Measurements from ENCODE around the gene NEURL4. TPM values are rescaled to one million over a fixed set of nuclear protein-coding genes. Genes with fewer than 3 reads are reported as not detected.
A peak's percentile ranks its signal among the peaks of the same experiment; 100 is the strongest.

NEURL4 gene
- total and polyA plus RNA-seq, 9 donors = 13.3 to 21.7 (median 18.8) TPM

GRCh38 chr17:7313890-7314718 lies 15.0 kb downstream of the NEURL4 start:
- no peaks in the 10 kb centered on the region for H3K9me3 ChIP-seq (replicated peaks; ENCODE audit: control insufficient read depth, low read depth, low read length)
- no peak for DNase-seq
- H3K36me3 ChIP-seq (ENCODE audit: control insufficient read depth, insufficient read depth, low read length) = peaks cover 80% of the 10 kb centered on the region
- H3K4me3 ChIP-seq (ENCODE audit: low read length) = peak overlapping the region; percentile 76
- H3K27me3 ChIP-seq (ENCODE audit: control insufficient read depth, insufficient read depth, low read length) = no peaks in the 10 kb centered on the region
- H3K27ac ChIP-seq (ENCODE audit: low read length) = peak overlapping the region; percentile 75
- H3K4me1 ChIP-seq (ENCODE audit: control insufficient read depth, insufficient read depth, low read length) = peaks cover 34% of the 10 kb centered on the region
- WGBS (ENCODE audit: insufficient coverage) = 53% methylated on average over 4 of the region's 9 CpGs

GRCh38 chr17:7313088-7313889 lies 15.8 kb downstream of the NEURL4 start:
- peaks cover 72% of the 10 kb centered on the region for H3K36me3 ChIP-seq (ENCODE audit: control insufficient read depth, insufficient read depth, low read length)
- no peak for DNase-seq
- H3K4me3 ChIP-seq (ENCODE audit: low read length) = no peak overlapping the region
- H3K27me3 ChIP-seq (ENCODE audit: control insufficient read depth, insufficient read depth, low read length) = no peaks in the 10 kb centered on the region
- 86% methylated on average over 6 of the region's 7 CpGs for WGBS (ENCODE audit: insufficient coverage)
- no peaks in the 10 kb centered on the region for H3K9me3 ChIP-seq (replicated peaks; ENCODE audit: control insufficient read depth, low read depth, low read length)
- H3K4me1 ChIP-seq (ENCODE audit: control insufficient read depth, insufficient read depth, low read length) = peaks cover 42% of the 10 kb centered on the region
- no peak overlapping the region for H3K27ac ChIP-seq (ENCODE audit: low read length)

GRCh38 chr17:7312432-7313087 lies 16.6 kb downstream of the NEURL4 start:
- no peak for DNase-seq
- no peak overlapping the region for H3K27ac ChIP-seq (ENCODE audit: low read length)

GRCh38 chr17:7311110-7311705 lies 17.9 kb downstream of the NEURL4 start:
- no peaks in the 10 kb centered on the region for H3K9me3 ChIP-seq (replicated peaks; ENCODE audit: control insufficient read depth, low read depth, low read length)
- H3K4me3 ChIP-seq (ENCODE audit: low read length) = no peak overlapping the region
- peaks cover 55% of the 10 kb centered on the region for H3K36me3 ChIP-seq (ENCODE audit: control insufficient read depth, insufficient read depth, low read length)
- DNase-seq = no peak
- 82% methylated on average over 7 of the region's 7 CpGs for WGBS (ENCODE audit: insufficient coverage)
- H3K4me1 ChIP-seq (ENCODE audit: control insufficient read depth, insufficient read depth, low read length) = peaks cover 43% of the 10 kb centered on the region
- no peak overlapping the region for H3K27ac ChIP-seq (ENCODE audit: low read length)
- H3K27me3 ChIP-seq (ENCODE audit: control insufficient read depth, insufficient read depth, low read length) = no peaks in the 10 kb centered on the region

More at GRCh38 chr17:7312432-7313087, 16.6 kb downstream of the NEURL4 start:
- Histone ChIP-seq H3K4me1 (ENCODE audit: control insufficient read depth, insufficient read depth, low read length) (peaks cover 42% of the 10 kb centered on the region), H3K9me3 (replicated peaks; ENCODE audit: control insufficient read depth, low read depth, low read length) (no peaks in the 10 kb centered on the region), H3K4me3 (ENCODE audit: low read length) (no peak overlapping the region), H3K36me3 (ENCODE audit: control insufficient read depth, insufficient read depth, low read length) (peaks cover 65% of the 10 kb centered on the region), H3K27me3 (ENCODE audit: control insufficient read depth, insufficient read depth, low read length) (no peaks in the 10 kb centered on the region)
- WGBS (ENCODE audit: insufficient coverage) = 63% methylated on average over 1 of the region's 7 CpGs

GRCh38 chr17:7309628-7310027 lies 19.5 kb downstream of the NEURL4 start:
- no peaks in the 10 kb centered on the region for H3K27me3 ChIP-seq (ENCODE audit: control insufficient read depth, insufficient read depth, low read length)
- H3K4me1 ChIP-seq (ENCODE audit: control insufficient read depth, insufficient read depth, low read length) = peaks cover 36% of the 10 kb centered on the region
- H3K4me3 ChIP-seq (ENCODE audit: low read length) = no peak overlapping the region
- H3K9me3 ChIP-seq (replicated peaks; ENCODE audit: control insufficient read depth, low read depth, low read length) = no peaks in the 10 kb centered on the region
- peaks cover 50% of the 10 kb centered on the region for H3K36me3 ChIP-seq (ENCODE audit: control insufficient read depth, insufficient read depth, low read length)
- peak overlapping the region; percentile 98 for H3K27ac ChIP-seq (ENCODE audit: low read length)
- WGBS (ENCODE audit: insufficient coverage) = 86% methylated on average over 12 of the region's 12 CpGs
- DNase-seq = no peak

- H3K27me3 ChIP-seq (ENCODE audit: control insufficient read depth, insufficient read depth, low read length) = no peaks in the 10 kb centered on the region
- peaks cover 28% of the 10 kb centered on the region for H3K4me1 ChIP-seq (ENCODE audit: control insufficient read depth, insufficient read depth, low read length)
- H3K4me3 ChIP-seq (ENCODE audit: low read length) = peak overlapping the region; percentile 88
- H3K36me3 ChIP-seq (ENCODE audit: control insufficient read depth, insufficient read depth, low read length) = peaks cover 46% of the 10 kb centered on the region
- no peaks in the 10 kb centered on the region for H3K9me3 ChIP-seq (replicated peaks; ENCODE audit: control insufficient read depth, low read depth, low read length)
- WGBS (ENCODE audit: insufficient coverage) = 0% methylated on average over 6 of the region's 14 CpGs
- DNase-seq = peak; percentile 90
- H3K27ac ChIP-seq (ENCODE audit: low read length) = peak overlapping the region; percentile 98
Observed at GRCh38 chr17:7308625-7309433, 20.3 kb downstream of the NEURL4 start.

GRCh38 chr17:7307686-7308624 lies 21.2 kb downstream of the NEURL4 start:
- Histone ChIP-seq H3K9me3 (replicated peaks; ENCODE audit: control insufficient read depth, low read depth, low read length) (no peaks in the 10 kb centered on the region), H3K4me1 (ENCODE audit: control insufficient read depth, insufficient read depth, low read length) (peaks cover 21% of the 10 kb centered on the region)

GRCh38 chr17:7306911-7307685 lies 22.0 kb downstream of the NEURL4 start, which contains the start of gene EIF5A:
TSS of gene EIF5A (plus strand) at chr17:7307628. CDS start at chr17:7309636, 2,008 bp downstream.
- WGBS (ENCODE audit: insufficient coverage) = under 1% methylated on average over 63 of the region's 64 CpGs

More at GRCh38 chr17:7307686-7308624, 21.2 kb downstream of the NEURL4 start:
- WGBS (ENCODE audit: insufficient coverage) = 1% methylated on average over 93 of the region's 104 CpGs
- Histone ChIP-seq H3K27me3 (ENCODE audit: control insufficient read depth, insufficient read depth, low read length) (no peaks in the 10 kb centered on the region), H3K27ac (ENCODE audit: low read length) (peak overlapping the region; percentile 98), H3K4me3 (ENCODE audit: low read length) (peak overlapping the region; percentile 88), H3K36me3 (ENCODE audit: control insufficient read depth, insufficient read depth, low read length) (peaks cover 37% of the 10 kb centered on the region)
- peak; percentile 67 for DNase-seq

More at GRCh38 chr17:7306911-7307685, 22.0 kb downstream of the NEURL4 start, which contains the start of gene EIF5A:
- Histone ChIP-seq H3K9me3 (replicated peaks; ENCODE audit: control insufficient read depth, low read depth, low read length) (no peaks in the 10 kb centered on the region), H3K27me3 (ENCODE audit: control insufficient read depth, insufficient read depth, low read length) (peaks cover under 1% of the 10 kb centered on the region), H3K36me3 (ENCODE audit: control insufficient read depth, insufficient read depth, low read length) (peaks cover 28% of the 10 kb centered on the region), H3K4me3 (ENCODE audit: low read length) (peak within 1 kb of the TSS; percentile 88), H3K27ac (ENCODE audit: low read length) (peak within 1 kb of the TSS; percentile 98), H3K4me1 (ENCODE audit: control insufficient read depth, insufficient read depth, low read length) (peaks cover 21% of the 10 kb centered on the region)
- peak; percentile 100 for DNase-seq
